ENCODE data around the gene SRPRB.

The SRPRB gene

GRCh38 chr3:133859381-133860234 lies 54.0 kb downstream of the SRPRB start:
- Mint-ChIP-seq H3K27ac (no peak overlapping the region), H3K36me3 (no peaks in the 10 kb centered on the region), H3K4me1 (peaks cover 14% of the 10 kb centered on the region), H3K9me3 (no peaks in the 10 kb centered on the region), H3K4me3 (no peak overlapping the region)
- ATAC-seq (no peak), DNase-seq (ENCODE audit: low spot score in 2 of 2) (no peak)

GRCh38 chr3:133860519-133860918 lies 54.9 kb downstream of the SRPRB start:
- Mint-ChIP-seq H3K4me3 (no peak overlapping the region), H3K36me3 (no peaks in the 10 kb centered on the region), H3K9me3 (no peaks in the 10 kb centered on the region), H3K27ac (no peak overlapping the region), H3K4me1 (peaks cover 14% of the 10 kb centered on the region)
- no peak for DNase-seq (ENCODE audit: low spot score in 2 of 2)
- no peak for ATAC-seq

- ATAC-seq (no peak), DNase-seq (ENCODE audit: low spot score in 2 of 2) (no peak)
- Mint-ChIP-seq H3K4me3 (no peak overlapping the region), H3K4me1 (peaks cover 14% of the 10 kb centered on the region), H3K27ac (no peak overlapping the region), H3K36me3 (no peaks in the 10 kb centered on the region), H3K9me3 (no peaks in the 10 kb centered on the region)
Observed at GRCh38 chr3:133862161-133862560, 56.5 kb downstream of the SRPRB start.

- no peaks in the 10 kb centered on the region for H3K9me3 Mint-ChIP-seq
- ATAC-seq (no peak), DNase-seq (ENCODE audit: low spot score in 2 of 2) (no peak)
- no peaks in the 10 kb centered on the region for H3K4me1 Mint-ChIP-seq
- no peak overlapping the region for H3K4me3 Mint-ChIP-seq
- no peak overlapping the region for H3K27ac Mint-ChIP-seq
- H3K36me3 Mint-ChIP-seq, result no peaks in the 10 kb centered on the region
Observed at GRCh38 chr3:133863911-133864310, 58.3 kb downstream of the SRPRB start.

- Mint-ChIP-seq H3K27ac (no peak overlapping the region), H3K36me3 (no peaks in the 10 kb centered on the region), H3K4me1 (no peaks in the 10 kb centered on the region), H3K9me3 (no peaks in the 10 kb centered on the region), H3K4me3 (no peak overlapping the region)
- no peak for ATAC-seq
- DNase-seq (ENCODE audit: low spot score in 2 of 2), result no peak
Observed at GRCh38 chr3:133864616-133865015, 59.0 kb downstream of the SRPRB start.

GRCh38 chr3:133865136-133865855 lies 59.7 kb downstream of the SRPRB start:
- H3K4me1 Mint-ChIP-seq, result no peaks in the 10 kb centered on the region
- ATAC-seq (no peak), DNase-seq (ENCODE audit: low spot score in 2 of 2) (no peak)
- H3K4me3 Mint-ChIP-seq, result no peak overlapping the region
- no peak overlapping the region for H3K27ac Mint-ChIP-seq
- H3K36me3 Mint-ChIP-seq, result no peaks in the 10 kb centered on the region
- H3K9me3 Mint-ChIP-seq, result no peaks in the 10 kb centered on the region

- no peaks in the 10 kb centered on the region for H3K4me1 Mint-ChIP-seq
- H3K27ac Mint-ChIP-seq, result no peak overlapping the region
- ATAC-seq (no peak), DNase-seq (ENCODE audit: low spot score in 2 of 2) (no peak)
- H3K4me3 Mint-ChIP-seq, result no peak overlapping the region
- H3K36me3 Mint-ChIP-seq, result no peaks in the 10 kb centered on the region
- H3K9me3 Mint-ChIP-seq, result no peaks in the 10 kb centered on the region
Observed at GRCh38 chr3:133866141-133866540, 60.5 kb downstream of the SRPRB start.

- Mint-ChIP-seq H3K36me3 (no peaks in the 10 kb centered on the region), H3K27ac (no peak overlapping the region), H3K4me3 (no peak overlapping the region), H3K9me3 (no peaks in the 10 kb centered on the region), H3K4me1 (no peaks in the 10 kb centered on the region)
- ATAC-seq (no peak), DNase-seq (ENCODE audit: low spot score in 2 of 2) (no peak)
Observed at GRCh38 chr3:133868186-133868585, 62.6 kb downstream of the SRPRB start.

- no peak overlapping the region for H3K27ac Mint-ChIP-seq
- H3K4me3 Mint-ChIP-seq, result no peak overlapping the region
- no peak for DNase-seq (ENCODE audit: low spot score in 2 of 2)
- no peak for ATAC-seq
- H3K36me3 Mint-ChIP-seq, result no peaks in the 10 kb centered on the region
- H3K4me1 Mint-ChIP-seq, result peaks cover 4% of the 10 kb centered on the region
- H3K9me3 Mint-ChIP-seq, result no peaks in the 10 kb centered on the region
Observed at GRCh38 chr3:133868758-133869475, 63.3 kb downstream of the SRPRB start.

- no peaks in the 10 kb centered on the region for H3K9me3 Mint-ChIP-seq
- H3K27ac Mint-ChIP-seq, result peak overlapping the region; percentile 32
- H3K36me3 Mint-ChIP-seq, result no peaks in the 10 kb centered on the region
- no peak for ATAC-seq
- H3K4me1 Mint-ChIP-seq, result peaks cover 7% of the 10 kb centered on the region
- H3K4me3 Mint-ChIP-seq, result no peak overlapping the region
- DNase-seq (ENCODE audit: low spot score in 2 of 2), result no peak
Observed at GRCh38 chr3:133869586-133869985, 64.0 kb downstream of the SRPRB start.

- peaks cover 12% of the 10 kb centered on the region for H3K4me1 Mint-ChIP-seq
- ATAC-seq (no peak), DNase-seq (ENCODE audit: low spot score in 2 of 2) (no peak)
- no peaks in the 10 kb centered on the region for H3K36me3 Mint-ChIP-seq
- H3K9me3 Mint-ChIP-seq, result no peaks in the 10 kb centered on the region
- no peak overlapping the region for H3K4me3 Mint-ChIP-seq
- H3K27ac Mint-ChIP-seq, result no peak overlapping the region
Observed at GRCh38 chr3:133870822-133871221, 65.2 kb downstream of the SRPRB start.

Data from stimulated activated effector memory CD8-positive, alpha-beta T cell treated with anti-CD3 and anti-CD28 coated beads, Interleukin-12 subunit alpha, Interleukin-12 subunit beta, amount 100 ng/mL, for 72 hours (primary cell).